ENCODE data around the gene LMF1.

DNA sequence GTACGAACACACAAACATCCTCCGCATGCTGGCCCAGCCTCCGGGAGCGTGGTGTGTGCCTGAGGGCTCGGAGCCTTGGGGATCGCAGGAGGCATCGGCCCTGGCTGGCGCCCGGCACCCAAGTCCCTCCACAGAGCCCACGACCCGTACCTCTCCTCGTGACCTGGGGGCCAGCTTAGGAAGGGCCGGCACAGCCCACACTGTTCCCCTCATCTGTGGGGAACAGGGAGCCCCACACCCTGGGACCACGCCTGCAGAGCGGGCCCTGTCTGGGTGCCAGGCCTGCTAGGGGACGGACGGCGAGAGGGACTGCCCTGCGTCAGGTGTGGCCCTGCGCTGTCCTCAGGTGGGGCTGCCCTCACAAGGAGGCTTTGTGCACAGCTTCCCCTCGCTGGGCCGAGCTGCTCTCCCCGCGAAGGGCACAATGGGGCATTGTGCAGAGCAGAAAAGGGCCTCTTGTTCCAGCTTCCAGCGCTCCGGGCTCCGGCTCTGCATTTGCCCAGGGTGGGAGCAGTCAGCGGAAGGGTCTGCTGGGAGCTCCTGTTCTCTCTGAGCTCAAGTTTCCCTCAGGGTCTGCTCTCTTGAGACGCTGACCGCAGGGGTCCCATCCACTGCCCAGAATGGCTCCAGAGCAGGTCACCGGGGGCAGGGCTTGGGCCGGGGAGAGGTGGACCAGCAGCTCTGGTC lies 1.7 kb upstream of the LMF1 start:
- TF ChIP-seq, protein P1, sequence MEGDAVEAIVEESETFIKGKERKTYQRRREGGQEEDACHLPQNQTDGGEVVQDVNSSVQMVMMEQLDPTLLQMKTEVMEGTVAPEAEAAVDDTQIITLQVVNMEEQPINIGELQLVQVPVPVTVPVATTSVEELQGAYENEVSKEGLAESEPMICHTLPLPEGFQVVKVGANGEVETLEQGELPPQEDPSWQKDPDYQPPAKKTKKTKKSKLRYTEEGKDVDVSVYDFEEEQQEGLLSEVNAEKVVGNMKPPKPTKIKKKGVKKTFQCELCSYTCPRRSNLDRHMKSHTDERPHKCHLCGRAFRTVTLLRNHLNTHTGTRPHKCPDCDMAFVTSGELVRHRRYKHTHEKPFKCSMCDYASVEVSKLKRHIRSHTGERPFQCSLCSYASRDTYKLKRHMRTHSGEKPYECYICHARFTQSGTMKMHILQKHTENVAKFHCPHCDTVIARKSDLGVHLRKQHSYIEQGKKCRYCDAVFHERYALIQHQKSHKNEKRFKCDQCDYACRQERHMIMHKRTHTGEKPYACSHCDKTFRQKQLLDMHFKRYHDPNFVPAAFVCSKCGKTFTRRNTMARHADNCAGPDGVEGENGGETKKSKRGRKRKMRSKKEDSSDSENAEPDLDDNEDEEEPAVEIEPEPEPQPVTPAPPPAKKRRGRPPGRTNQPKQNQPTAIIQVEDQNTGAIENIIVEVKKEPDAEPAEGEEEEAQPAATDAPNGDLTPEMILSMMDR (conservative IDR thresholded peaks at IDR 0.05; ENCODE audit: low read depth, low read length) = no peak
- TF ChIP-seq RAD21 (IDR thresholded peaks at IDR 0.05; ENCODE audit: low read length) = no peak
- no peak for TF ChIP-seq MXI1 (IDR thresholded peaks at IDR 0.05; ENCODE audit: borderline replicate concordance, low read depth, low read length)
- no peak for TF ChIP-seq POLR2A (IDR thresholded peaks at IDR 0.05; ENCODE audit: low read depth, low read length)
- no peak for TF ChIP-seq MAFK (IDR thresholded peaks at IDR 0.05; ENCODE audit: low read depth, low read length)
- TF ChIP-seq BHLHE40 (IDR thresholded peaks at IDR 0.05; ENCODE audit: low read depth, low read length) = no peak
- no peak for TF ChIP-seq SMC3 (IDR thresholded peaks at IDR 0.05; ENCODE audit: low read depth, low read length)
- no peak for TF ChIP-seq RFX5 (IDR thresholded peaks at IDR 0.05; ENCODE audit: low read depth, low read length)
- TF ChIP-seq NFE2L2 (IDR thresholded peaks at IDR 0.05; ENCODE audit: low read depth, low read length) = no peak
- TF ChIP-seq, protein P2, sequence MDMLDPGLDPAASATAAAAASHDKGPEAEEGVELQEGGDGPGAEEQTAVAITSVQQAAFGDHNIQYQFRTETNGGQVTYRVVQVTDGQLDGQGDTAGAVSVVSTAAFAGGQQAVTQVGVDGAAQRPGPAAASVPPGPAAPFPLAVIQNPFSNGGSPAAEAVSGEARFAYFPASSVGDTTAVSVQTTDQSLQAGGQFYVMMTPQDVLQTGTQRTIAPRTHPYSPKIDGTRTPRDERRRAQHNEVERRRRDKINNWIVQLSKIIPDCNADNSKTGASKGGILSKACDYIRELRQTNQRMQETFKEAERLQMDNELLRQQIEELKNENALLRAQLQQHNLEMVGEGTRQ (IDR thresholded peaks at IDR 0.05; ENCODE audit: low read depth, low read length) = no peak
- TF ChIP-seq FOS (IDR thresholded peaks at IDR 0.05; ENCODE audit: low read depth, low read length) = no peak
